ENCODE data around the gene SHROOM2.
A peak's percentile ranks its signal among the peaks of the same experiment; 100 is the strongest.

The SHROOM2 gene

GRCh38 chrX:9788911-9789310, 2.7 kb downstream of the SHROOM2 start:
- TF ChIP-seq CTCF (conservative IDR thresholded peaks at IDR 0.05) = no peak
- H3K27ac ChIP-seq = peak overlapping the region; percentile 90

- TF ChIP-seq CTCF (conservative IDR thresholded peaks at IDR 0.05) = no peak
- peak overlapping the region; percentile 90 for H3K27ac ChIP-seq
Measured at GRCh38 chrX:9789555-9789954, 3.3 kb downstream of the SHROOM2 start.

GRCh38 chrX:9790866-9791265, 4.6 kb downstream of the SHROOM2 start:
- no peak for TF ChIP-seq CTCF (conservative IDR thresholded peaks at IDR 0.05)
- peak overlapping the region; percentile 90; the same call in 1 of the 2 replicates for H3K27ac ChIP-seq

- H3K27ac ChIP-seq = no peak overlapping the region
- TF ChIP-seq CTCF (conservative IDR thresholded peaks at IDR 0.05) = no peak
Measured at GRCh38 chrX:9794495-9794894, 8.3 kb downstream of the SHROOM2 start.

GRCh38 chrX:9797384-9798360, 11.4 kb downstream of the SHROOM2 start:
- no peak overlapping the region for H3K27ac ChIP-seq
- no peak for TF ChIP-seq CTCF (conservative IDR thresholded peaks at IDR 0.05)

GRCh38 chrX:9802737-9803136, 16.5 kb downstream of the SHROOM2 start:
- no peak overlapping the region for H3K27ac ChIP-seq
- no peak for TF ChIP-seq CTCF (conservative IDR thresholded peaks at IDR 0.05)

GRCh38 chrX:9804444-9804843, 18.2 kb downstream of the SHROOM2 start:
- H3K27ac ChIP-seq = no peak overlapping the region
- no peak for TF ChIP-seq CTCF (conservative IDR thresholded peaks at IDR 0.05)
